H9 (cell line): ENCODE data around the gene ZNF79. TPM values are rescaled to one million over a fixed set of nuclear protein-coding genes. Genes with fewer than 3 reads are reported as not detected.

ENCODE experiments used
- DNase-seq: peaks from one replicate; pipeline ENCODE4 v3.0.0-alpha.2; 2017
- H2AFZ ChIP-seq: one replicate; pipeline ENCODE4 v1.6.1; 2013; ENCODE audit warnings: mild to moderate bottlenecking, low read length, control low read depth, moderate library complexity
- H2AK5ac ChIP-seq: 2 replicates; pipeline ENCODE4 v1.6.1; 2013; ENCODE audit warnings: low read length, control low read depth, mixed read lengths; ENCODE audit not compliant: insufficient read length
- H2BK120ac ChIP-seq: one replicate; pipeline ENCODE4 v1.6.1; 2013; ENCODE audit warnings: low read depth, mild to moderate bottlenecking, low read length, control low read depth, inconsistent platforms; ENCODE audit not compliant: poor library complexity, severe bottlenecking
- H2BK12ac ChIP-seq: 2 replicates; pipeline ENCODE4 v1.6.1; 2013; ENCODE audit warnings: low read length, control low read depth, mixed read lengths, low read depth; ENCODE audit not compliant: insufficient read length
- H2BK15ac ChIP-seq: 2 replicates; pipeline ENCODE4 v1.6.1; 2013; ENCODE audit warnings: low read depth, low read length, control low read depth
- H2BK20ac ChIP-seq: one replicate; pipeline ENCODE4 v1.6.1; 2013; ENCODE audit warnings: low read depth, mild to moderate bottlenecking, low read length, control low read depth, inconsistent platforms; ENCODE audit not compliant: poor library complexity, severe bottlenecking
- H2BK5ac ChIP-seq: 2 replicates; pipeline ENCODE4 v1.6.1; 2013; ENCODE audit warnings: low read length, control low read depth, mixed read lengths; ENCODE audit not compliant: insufficient read length
- H3K14ac ChIP-seq: 2 replicates; pipeline ENCODE4 v1.6.1; 2013; ENCODE audit warnings: low read length, control low read depth; ENCODE audit not compliant: insufficient read depth
- H3K18ac ChIP-seq: 2 replicates; pipeline ENCODE4 v1.6.1; 2013; ENCODE audit warnings: low read depth, mild to moderate bottlenecking, mixed read lengths, low read length, control low read depth; ENCODE audit not compliant: insufficient read length
- H3K23ac ChIP-seq: 2 replicates; pipeline ENCODE4 v1.6.1; 2013; ENCODE audit warnings: low read length, control low read depth, mixed read lengths, low read depth; ENCODE audit not compliant: insufficient read length
- H3K23me2 ChIP-seq: 2 replicates; pipeline ENCODE4 v1.6.1; 2013; ENCODE audit warnings: low read depth, mild to moderate bottlenecking, mixed read lengths, low read length, control low read depth; ENCODE audit not compliant: insufficient read length, poor library complexity, severe bottlenecking
- H3K27ac ChIP-seq: 2 replicates; pipeline ENCODE4 v1.5.1; 2013; ENCODE audit warnings: low read length, control low read depth, mixed read lengths, low read depth; ENCODE audit not compliant: insufficient read length
- H3K27me3 ChIP-seq: 2 replicates; pipeline ENCODE4 v1.6.1; 2013; ENCODE audit warnings: low read length, control low read depth, inconsistent platforms; ENCODE audit not compliant: insufficient read depth
- H3K4ac ChIP-seq: 2 replicates; pipeline ENCODE4 v1.6.1; 2013; ENCODE audit warnings: low read depth, mild to moderate bottlenecking, control low read depth, inconsistent platforms, low read length, moderate library complexity
- H3K4me1 ChIP-seq: 2 replicates; pipeline ENCODE4 v1.6.1; 2013; ENCODE audit warnings: low read length, control low read depth, inconsistent platforms; ENCODE audit not compliant: insufficient read depth
- H3K4me2 ChIP-seq: 2 replicates; pipeline ENCODE4 v1.6.1; 2013; ENCODE audit warnings: low read length, control low read depth, mixed read lengths; ENCODE audit not compliant: insufficient read length, insufficient read depth
- H3K56ac ChIP-seq: 2 replicates; pipeline ENCODE4 v1.6.1; 2013; ENCODE audit warnings: low read depth, mild to moderate bottlenecking, mixed read lengths, low read length, control low read depth; ENCODE audit not compliant: insufficient read length
- H3K79me1 ChIP-seq: 2 replicates; pipeline ENCODE4 v1.6.1; 2013; ENCODE audit warnings: low read depth, mild to moderate bottlenecking, moderate library complexity, low read length, control low read depth, inconsistent platforms; ENCODE audit not compliant: insufficient read depth, poor library complexity, severe bottlenecking
- H3K79me2 ChIP-seq: 2 replicates; pipeline ENCODE4 v1.6.1; 2013; ENCODE audit warnings: low read length, control low read depth, inconsistent platforms; ENCODE audit not compliant: insufficient read depth
- H3K9ac ChIP-seq: 2 replicates; pipeline ENCODE4 v1.6.1; 2013; ENCODE audit warnings: low read length, control low read depth, mixed read lengths; ENCODE audit not compliant: insufficient read length; ENCODE audit errors: extremely low read depth
- H3K9me3 ChIP-seq: one replicate; pipeline ENCODE4 v1.6.1; 2013; ENCODE audit warnings: low read depth, low read length, inconsistent platforms; ENCODE audit not compliant: control insufficient read depth
- H3T11ph ChIP-seq: one replicate; pipeline ENCODE4 v1.6.1; 2013; ENCODE audit warnings: mild to moderate bottlenecking, low read length, control low read depth, inconsistent platforms
- H4K20me1 ChIP-seq: one replicate; pipeline ENCODE4 v1.6.1; 2013; ENCODE audit not compliant: control insufficient read depth, insufficient read length, insufficient read depth
- H4K5ac ChIP-seq: 2 replicates; pipeline ENCODE4 v1.6.1; 2013; ENCODE audit warnings: low read depth, mild to moderate bottlenecking, mixed read lengths, low read length, control low read depth; ENCODE audit not compliant: insufficient read length
- H4K8ac ChIP-seq: replicated peaks from 2 replicates; pipeline ENCODE4 v1.6.1; 2013; ENCODE audit warnings: low read length, control low read depth, mixed read lengths, low read depth; ENCODE audit not compliant: insufficient read length
- H4K91ac ChIP-seq: 2 replicates; pipeline ENCODE4 v1.6.1; 2013; ENCODE audit warnings: low read depth, mild to moderate bottlenecking, moderate library complexity, mixed read lengths, low read length, control low read depth; ENCODE audit not compliant: insufficient read length
- H3K27ac Mint-ChIP-seq, 3 experiments: 2 replicates in 2 of 3; 3 replicates in 1 of 3; pipeline ENCODE4 v1.8.0; 2020 to 2021; ENCODE audit warnings: mixed read lengths in 3 of 3, mild to moderate bottlenecking in 1 of 3, moderate library complexity in 1 of 3
- H3K27me3 Mint-ChIP-seq: 2 replicates; pipeline ENCODE4 v1.8.0; 2021; ENCODE audit warnings: low read depth, mild to moderate bottlenecking, moderate library complexity, mixed read lengths
- H3K36me3 Mint-ChIP-seq, 3 experiments: 2 replicates in 2 of 3; 3 replicates in 1 of 3; pipeline ENCODE4 v1.8.0; 2020 to 2021; ENCODE audit warnings: low read depth in 3 of 3, mixed read lengths in 3 of 3; ENCODE audit not compliant: insufficient read depth in 1 of 3
- H3K4me1 Mint-ChIP-seq, 2 experiments: 2 replicates each; pipeline ENCODE4 v1.8.0; 2020; ENCODE audit warnings: mixed read lengths in 2 of 2
- H3K4me3 Mint-ChIP-seq, 2 experiments: 2 replicates in 1 of 2; 3 replicates in 1 of 2; pipeline ENCODE4 v1.8.0; 2020 to 2021; ENCODE audit warnings: mild to moderate bottlenecking in 2 of 2, mixed read lengths in 2 of 2, moderate library complexity in 1 of 2
- H3K9me3 Mint-ChIP-seq, 2 experiments: 2 replicates in 1 of 2; 3 replicates in 1 of 2; pipeline ENCODE4 v1.8.0; 2020; ENCODE audit warnings: mild to moderate bottlenecking in 2 of 2, mixed read lengths in 2 of 2, moderate library complexity in 1 of 2
- CTCF ChIP-seq: fragments of 200-600 bp; sonication (generic); conservative IDR thresholded peaks from 3 replicates; pipeline ENCODE4 v1.8.0; 2021; ENCODE audit warnings: antibody characterized with exemption, mild to moderate bottlenecking
- WGBS: extraction: QIAGEN DNeasy Blood & Tissue Kit; methylation state at CpG from one replicate; pipeline ENCODE4 v1.1.7; 2013; ENCODE audit warnings: missing lambda C conversion rate, low lambda C conversion rate, mixed read lengths; ENCODE audit not compliant: insufficient read length; ENCODE audit errors: extremely low coverage; 5-methylcytosine and 5-hydroxymethylcytosine counted together
- total RNA-seq: library from RNA; stranded (reverse); gene quantifications from 2 replicates; pipeline ENCODE4 v1.2.1, GENCODE V29; 2021

ZNF79 gene
- total RNA-seq, 1 experiment from 2014 or later: 11.5 TPM

- Histone ChIP-seq H3K23me2 (no peaks in the 10 kb centered on the region), H3K4me2 (no peak overlapping the region), H3T11ph (no peak overlapping the region), H4K20me1 (no peaks in the 10 kb centered on the region), H2BK5ac (no peak overlapping the region), H3K27me3 (no peaks in the 10 kb centered on the region), H4K5ac (no peak overlapping the region), H2BK12ac (no peak overlapping the region), H2BK20ac (no peak overlapping the region), H3K27ac (no peak overlapping the region), H3K9ac (no peak overlapping the region), H2AFZ (no peak overlapping the region), H2AK5ac (no peak overlapping the region), H2BK15ac (no peak overlapping the region), H4K91ac (no peak overlapping the region), H3K56ac (no peak overlapping the region), H3K4me1 (no peaks in the 10 kb centered on the region), H3K23ac (no peak overlapping the region), H3K79me2 (no peaks in the 10 kb centered on the region), H3K18ac (no peak overlapping the region), H2BK120ac (no peak overlapping the region), H3K4ac (no peak overlapping the region), H3K9me3 (no peaks in the 10 kb centered on the region), H3K14ac (no peak overlapping the region), H4K8ac (no peak overlapping the region), H3K79me1 (no peaks in the 10 kb centered on the region)
- Mint-ChIP-seq H3K27ac (no peak overlapping the region), H3K4me1 (no peaks in the 10 kb centered on the region), H3K27me3 (no peaks in the 10 kb centered on the region), H3K36me3 (peaks cover 6 to 44% (median 32%) of the 10 kb centered on the region in 3 experiments; a peak in 6 of 7 replicates), H3K9me3 (no peaks in the 10 kb centered on the region), H3K4me3 (no peak overlapping the region)
- DNase-seq: no peak
- no CpG with 5 or more reads among the region's 17 CpGs for WGBS
- no peak for TF ChIP-seq CTCF
Observed at GRCh38 chr9:127479507-127480081, 55.4 kb downstream of the ZNF79 start.
